OCI-LY3 (cell line): ENCODE data around the gene NUCKS1.

ENCODE experiments used
- H2AFZ ChIP-seq: fragments of 200-600, 300-600 bp; shearing (Covaris generic); 2 replicates; pipeline ENCODE4 v1.6.0; 2014; ENCODE audit warnings: antibody characterized with exemption, low read depth, low read length
- H3K27ac ChIP-seq: fragments of 200-600, 300-600 bp; sonication (generic); 2 replicates; pipeline ENCODE4 v1.5.1; 2014; ENCODE audit warnings: mild to moderate bottlenecking, low read length, moderate library complexity, mixed read lengths
- H3K27me3 ChIP-seq: fragments of 200-600, 300-600 bp; sonication (generic); 2 replicates; pipeline ENCODE4 v1.6.1; 2014; ENCODE audit warnings: low read depth, low read length, mixed read lengths
- H3K36me3 ChIP-seq: fragments of 200-600, 300-600 bp; sonication (generic); replicated peaks from 2 replicates; pipeline ENCODE3; 2014; ENCODE audit warnings: low read depth, low read length, mixed read lengths
- H3K4me1 ChIP-seq: fragments of 300-600, 200-600 bp; sonication (generic); 2 replicates; pipeline ENCODE4 v1.6.1; 2014; ENCODE audit warnings: low read length, mixed read lengths
- H3K4me2 ChIP-seq: fragments of 200-600, 300-600 bp; sonication (generic); 2 replicates; pipeline ENCODE4 v1.6.1; 2014; ENCODE audit warnings: low read length, mixed read lengths
- H3K4me3 ChIP-seq: fragments of 300-600, 200-600 bp; sonication (generic); 2 replicates; pipeline ENCODE4 v1.5.1; 2014; ENCODE audit warnings: antibody characterized with exemption, mild to moderate bottlenecking, low read length, moderate library complexity
- H3K79me2 ChIP-seq: fragments of 300-600, 200-600 bp; shearing (Covaris generic); 2 replicates; pipeline ENCODE4 v1.6.1; 2014; ENCODE audit warnings: mild to moderate bottlenecking, low read length, mixed read lengths
- H3K9ac ChIP-seq: fragments of 300-600, 200-600 bp; shearing (Covaris generic); 2 replicates; pipeline ENCODE4 v1.6.0; 2014; ENCODE audit warnings: mild to moderate bottlenecking, low read length, moderate library complexity
- H3K9me3 ChIP-seq: fragments of 200-600, 300-600 bp; shearing (Covaris generic); 2 replicates; pipeline ENCODE4 v1.6.1; 2014; ENCODE audit warnings: low read length, mixed read lengths; ENCODE audit not compliant: insufficient read depth
- H4K20me1 ChIP-seq: fragments of 200-600, 300-600 bp; sonication (generic); 2 replicates; pipeline ENCODE4 v1.6.1; 2016; ENCODE audit warnings: low read length, mixed read lengths; ENCODE audit not compliant: insufficient read depth
- CTCF ChIP-seq: fragments of 200-600, 300-600 bp; sonication (generic); IDR thresholded peaks from 2 replicates; pipeline ENCODE4 v1.5.1; 2014; ENCODE audit warnings: antibody characterized with exemption, low read length, low read depth
- EZH2phosphoT487 ChIP-seq: fragments of 200-600 bp; shearing (Covaris generic); IDR thresholded peaks from 2 replicates; pipeline ENCODE4 v1.6.1; 2018; ENCODE audit warnings: antibody characterized with exemption, mixed run types, low read depth

Gene NUCKS1

GRCh38 chr1:205677167-205677566, 72.8 kb downstream of the NUCKS1 start:
- Histone ChIP-seq H3K4me1 (peaks cover 34% of the 10 kb centered on the region), H3K79me2 (peaks cover 23% of the 10 kb centered on the region), H3K9ac (no peak overlapping the region), H3K27me3 (no peaks in the 10 kb centered on the region), H4K20me1 (no peaks in the 10 kb centered on the region), H2AFZ (no peak overlapping the region), H3K4me3 (no peak overlapping the region), H3K9me3 (no peaks in the 10 kb centered on the region), H3K27ac (no peak overlapping the region), H3K4me2 (no peak overlapping the region), H3K36me3 (no peaks in the 10 kb centered on the region)
- TF ChIP-seq CTCF (no peak), EZH2phosphoT487 (no peak)

- no peaks in the 10 kb centered on the region for H4K20me1 ChIP-seq
- H3K4me1 ChIP-seq: peaks cover 39% of the 10 kb centered on the region
- no peaks in the 10 kb centered on the region for H3K27me3 ChIP-seq
- H3K79me2 ChIP-seq: peaks cover 23% of the 10 kb centered on the region
- H2AFZ ChIP-seq: no peak overlapping the region
- no peaks in the 10 kb centered on the region for H3K36me3 ChIP-seq
- no peak overlapping the region for H3K4me2 ChIP-seq
- no peak overlapping the region for H3K9ac ChIP-seq
- TF ChIP-seq EZH2phosphoT487 (no peak), CTCF (no peak)
- no peak overlapping the region for H3K4me3 ChIP-seq
- H3K27ac ChIP-seq: no peak overlapping the region
- H3K9me3 ChIP-seq: no peaks in the 10 kb centered on the region
Measured at GRCh38 chr1:205676597-205676996, 73.4 kb downstream of the NUCKS1 start.

- H3K79me2 ChIP-seq: peaks cover 27% of the 10 kb centered on the region
- H3K27me3 ChIP-seq: no peaks in the 10 kb centered on the region
- H3K36me3 ChIP-seq: no peaks in the 10 kb centered on the region
- H2AFZ ChIP-seq: no peak overlapping the region
- H3K4me1 ChIP-seq: peaks cover 39% of the 10 kb centered on the region
- no peaks in the 10 kb centered on the region for H3K9me3 ChIP-seq
- no peak overlapping the region for H3K27ac ChIP-seq
- no peak overlapping the region for H3K9ac ChIP-seq
- no peak overlapping the region for H3K4me2 ChIP-seq
- H3K4me3 ChIP-seq: no peak overlapping the region
- TF ChIP-seq EZH2phosphoT487 (no peak), CTCF (no peak)
- no peaks in the 10 kb centered on the region for H4K20me1 ChIP-seq
Measured at GRCh38 chr1:205676002-205676401, 74.0 kb downstream of the NUCKS1 start.

- H3K9me3 ChIP-seq: no peaks in the 10 kb centered on the region
- H3K4me2 ChIP-seq: no peak overlapping the region
- H3K4me3 ChIP-seq: no peak overlapping the region
- peaks cover 42% of the 10 kb centered on the region for H3K4me1 ChIP-seq
- no peak overlapping the region for H3K27ac ChIP-seq
- H2AFZ ChIP-seq: no peak overlapping the region
- no peak overlapping the region for H3K9ac ChIP-seq
- no peaks in the 10 kb centered on the region for H3K36me3 ChIP-seq
- no peak for TF ChIP-seq EZH2phosphoT487
- TF ChIP-seq CTCF: no peak
- peaks cover 34% of the 10 kb centered on the region for H3K79me2 ChIP-seq
- no peaks in the 10 kb centered on the region for H4K20me1 ChIP-seq
- no peaks in the 10 kb centered on the region for H3K27me3 ChIP-seq
Measured at GRCh38 chr1:205675247-205675646, 74.7 kb downstream of the NUCKS1 start.
